OCI-LY7 (cell line): ENCODE measurements around the gene FALEC. TPM values are rescaled to one million over a fixed set of nuclear protein-coding genes. Genes with fewer than 3 reads are reported as not detected.

Experiments
- Bru-seq: library from RNA; stranded (reverse); fragments of 400-500 nt; gene quantifications from one replicate; lab custom pipeline; 2021; lab: Mats Ljungman, UMichigan
- BruChase-seq, 2 experiments: library from RNA; stranded (reverse); fragments of 400-500 nt; gene quantifications; one replicate each; lab custom pipeline; 2021; lab: Mats Ljungman, UMichigan
- BruUV-seq: library from RNA; stranded (reverse); fragments of 400-500 nt; replicated peaks from 2 replicates; lab custom pipeline; 2021; lab: Mats Ljungman, UMichigan
- CTCF ChIA-PET: fragments of 300-600 bp; sonication (Branson Sonifier 250); formaldehyde crosslinking; loops from one replicate; lab custom pipeline; 2022; ENCODE audit warnings: antibody characterized with exemption; ENCODE audit not compliant: unreplicated experiment; lab: Charles Lee
- POLR2A ChIA-PET: fragments of 300-600 bp; sonication (Branson Sonifier 250); formaldehyde crosslinking; loops from one replicate; lab custom pipeline; 2022; ENCODE audit warnings: antibody characterized with exemption; lab: Charles Lee
- DNase-seq: peaks from one replicate; pipeline ENCODE4 v3.0.0-alpha.2; 2015; ENCODE audit warnings: low spot score
- H2AFZ ChIP-seq: fragments of 200-600 bp; sonication (generic), shearing (Covaris generic); 2 replicates; pipeline ENCODE4 v1.6.1; 2014; ENCODE audit warnings: mild to moderate bottlenecking, antibody characterized with exemption, low read length, moderate library complexity
- H3K27ac ChIP-seq: fragments of 200-600 bp; sonication (generic); 2 replicates; pipeline ENCODE4 v1.5.1; 2014; ENCODE audit warnings: mixed run types, low read depth, mild to moderate bottlenecking, moderate library complexity, low read length, inconsistent platforms; ENCODE audit not compliant: poor library complexity, severe bottlenecking
- H3K36me3 ChIP-seq: fragments of 200-600 bp; sonication (generic); 2 replicates; pipeline ENCODE4 v1.6.1; 2014; ENCODE audit warnings: mild to moderate bottlenecking, antibody characterized with exemption, low read length, moderate library complexity, mixed read lengths; ENCODE audit not compliant: insufficient read depth
- H3K4me1 ChIP-seq: fragments of 200-600 bp; sonication (generic); 2 replicates; pipeline ENCODE4 v1.5.1; 2014; ENCODE audit warnings: mild to moderate bottlenecking, low read length; ENCODE audit not compliant: insufficient read depth, poor library complexity, severe bottlenecking
- H3K4me2 ChIP-seq: fragments of 200-600 bp; sonication (generic); 2 replicates; pipeline ENCODE4 v1.6.1; 2014; ENCODE audit warnings: mild to moderate bottlenecking, low read length
- H3K4me3 ChIP-seq: fragments of 200-600 bp; sonication (generic); 2 replicates; pipeline ENCODE4 v1.5.1; 2014; ENCODE audit warnings: mild to moderate bottlenecking, low read depth, low read length; ENCODE audit not compliant: poor library complexity, severe bottlenecking
- H3K79me2 ChIP-seq: fragments of 200-600 bp; sonication (generic); 2 replicates; pipeline ENCODE4 v1.6.1; 2016; ENCODE audit warnings: low read depth, mild to moderate bottlenecking, low read length, moderate library complexity, mixed read lengths; ENCODE audit not compliant: insufficient read depth
- H3K9me2 ChIP-seq: fragments of 200-600 bp; sonication (generic); 2 replicates; pipeline ENCODE4 v1.6.1; 2016; ENCODE audit warnings: mild to moderate bottlenecking, low read length, mixed read lengths; ENCODE audit not compliant: insufficient read depth
- H3K9me3 ChIP-seq: fragments of 200-600 bp; sonication (generic); 2 replicates; pipeline ENCODE4 v1.6.1; 2014; ENCODE audit warnings: mild to moderate bottlenecking, mixed run types, low read length, mixed read lengths
- H4K20me1 ChIP-seq: fragments of 200-600 bp; sonication (generic); 2 replicates; pipeline ENCODE4 v1.6.1; 2014; ENCODE audit warnings: mild to moderate bottlenecking, antibody characterized with exemption, low read length, moderate library complexity, mixed read lengths; ENCODE audit not compliant: insufficient read depth
- EZH2phosphoT487 ChIP-seq: fragments of 200-600 bp; sonication (generic); IDR thresholded peaks from 2 replicates; pipeline ENCODE4 v1.6.1; 2018; ENCODE audit warnings: low read depth, borderline replicate concordance, mild to moderate bottlenecking, mixed run types, antibody characterized with exemption, low read length, moderate library complexity, mixed read lengths
- intact Hi-C: fragments of 100-400 bp; cut with micrococcal nuclease; formaldehyde crosslinking; loops from one replicate; pipeline ENCODE4 v1.10.0; 2022; ENCODE audit not compliant: unreplicated experiment
- long read RNA-seq: library from polyadenylated mRNA; stranded (forward); transcript quantifications from one replicate; pipeline ENCODE4 v2.0.0, GENCODE V29; 2022
- total RNA-seq, 2 experiments: library from RNA; depleted of rRNA in 1 of 2; stranded (reverse); fragments of >200 nt in 1 of 2; shearing (Covaris generic) in 1 of 2; gene quantifications; 2 replicates each; pipeline ENCODE4 v1.2.3, GENCODE V29; 2014 to 2022
- TF ChIP-seq, protein P1 (sequence below): fragments of 200-600 bp; sonication (generic); conservative IDR thresholded peaks from 2 replicates; pipeline ENCODE4 v1.5.1; 2014; ENCODE audit warnings: mild to moderate bottlenecking, antibody characterized with exemption, low read length, moderate library complexity, mixed read lengths

The FALEC gene
- total RNA-seq (2014; rRNA removed; shearing (Covaris generic)) (0.47 and 2.8 TPM in 2 replicates), total RNA-seq (2022) (1.9 and 2.7 TPM in 2 replicates), Bru-seq, nascent RNA (percentile 45 among the genes with signal in this experiment), BruChase-seq, experiment 1, labeled RNA remaining after a 6-hour chase (percentile 62 among the genes with signal in this experiment), BruChase-seq, experiment 2, labeled RNA remaining after a 2-hour chase (percentile 52 among the genes with signal in this experiment)
- long read RNA-seq, partial matches to known transcripts, result 0 of 3 reads
- long read RNA-seq, other reads (novel, unspliced or antisense), result 1 of 3 reads

DNA sequence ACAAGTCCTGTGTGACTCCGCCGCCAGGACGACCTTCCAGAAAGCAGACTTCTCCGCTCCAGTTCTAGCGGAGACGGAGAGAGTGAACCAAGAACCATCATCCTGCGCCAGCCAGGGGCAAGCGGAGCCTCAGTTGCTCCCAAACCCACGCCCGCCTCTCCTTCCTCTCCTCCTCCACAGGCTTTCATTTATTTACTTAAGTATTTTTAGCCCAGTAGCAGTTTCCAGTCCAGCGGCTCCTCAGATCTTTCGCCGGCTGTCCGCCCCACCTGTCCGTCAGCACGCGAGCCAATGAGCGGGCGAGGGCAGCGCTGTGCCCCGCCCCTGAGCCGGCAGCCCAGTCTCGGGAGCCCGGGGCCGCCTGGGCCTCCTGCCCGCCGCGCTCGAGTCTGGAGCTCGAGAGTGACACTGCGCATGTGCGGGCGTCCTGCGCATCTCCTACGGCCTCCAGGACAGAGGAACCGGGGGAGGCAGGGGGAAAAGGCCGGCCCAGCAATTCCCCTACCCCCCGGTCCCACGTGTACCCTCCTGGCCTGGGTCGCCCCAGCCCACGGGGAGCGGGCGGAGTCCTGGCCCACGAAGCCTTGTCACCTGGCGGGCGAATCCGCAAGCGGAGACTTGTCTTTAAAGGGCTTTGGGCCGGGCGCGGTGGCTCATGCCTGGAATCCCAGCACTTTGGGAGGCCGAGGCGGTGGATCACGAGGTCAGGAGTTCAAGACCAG lies at the start of gene FALEC:
Gene FALEC, plus strand, starts transcription at position 425 of the 722 bp plus-strand sequence.
- peaks cover 29% of the 10 kb centered on the region for H3K4me1 ChIP-seq
- H3K9me2 ChIP-seq, result no peaks in the 10 kb centered on the region
- CTCF ChIA-PET, result interaction anchor here (0.6 to 1.2 kb wide), 2 partner anchors 10 to 45 kb away, joined by 4 read pairs; no protein-coding TSS in a partner anchor
- H3K4me3 ChIP-seq, result peak within 1 kb of the TSS; percentile 65
- TF ChIP-seq, protein P1, sequence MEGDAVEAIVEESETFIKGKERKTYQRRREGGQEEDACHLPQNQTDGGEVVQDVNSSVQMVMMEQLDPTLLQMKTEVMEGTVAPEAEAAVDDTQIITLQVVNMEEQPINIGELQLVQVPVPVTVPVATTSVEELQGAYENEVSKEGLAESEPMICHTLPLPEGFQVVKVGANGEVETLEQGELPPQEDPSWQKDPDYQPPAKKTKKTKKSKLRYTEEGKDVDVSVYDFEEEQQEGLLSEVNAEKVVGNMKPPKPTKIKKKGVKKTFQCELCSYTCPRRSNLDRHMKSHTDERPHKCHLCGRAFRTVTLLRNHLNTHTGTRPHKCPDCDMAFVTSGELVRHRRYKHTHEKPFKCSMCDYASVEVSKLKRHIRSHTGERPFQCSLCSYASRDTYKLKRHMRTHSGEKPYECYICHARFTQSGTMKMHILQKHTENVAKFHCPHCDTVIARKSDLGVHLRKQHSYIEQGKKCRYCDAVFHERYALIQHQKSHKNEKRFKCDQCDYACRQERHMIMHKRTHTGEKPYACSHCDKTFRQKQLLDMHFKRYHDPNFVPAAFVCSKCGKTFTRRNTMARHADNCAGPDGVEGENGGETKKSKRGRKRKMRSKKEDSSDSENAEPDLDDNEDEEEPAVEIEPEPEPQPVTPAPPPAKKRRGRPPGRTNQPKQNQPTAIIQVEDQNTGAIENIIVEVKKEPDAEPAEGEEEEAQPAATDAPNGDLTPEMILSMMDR, result no peak
- TF ChIP-seq EZH2phosphoT487, result no peak
- H3K27ac ChIP-seq, result peak within 1 kb of the TSS; percentile 29
- no peaks in the 10 kb centered on the region for H3K9me3 ChIP-seq
- intact Hi-C loops, result loop anchor here (1.0 kb wide), 1 partner anchor 51 kb away; no protein-coding TSS in a partner anchor
- H3K79me2 ChIP-seq, result no peaks in the 10 kb centered on the region
- H3K4me2 ChIP-seq, result peak within 1 kb of the TSS; percentile 76
- DNase-seq, result peak; percentile 95
- H4K20me1 ChIP-seq, result no peaks in the 10 kb centered on the region
- H2AFZ ChIP-seq, result peak within 1 kb of the TSS; percentile 70
- no TSS peak for BruUV-seq
- POLR2A ChIA-PET, result interaction anchor here (0.8 to 2.2 kb wide), 5 partner anchors 13 to 182 kb away, joined by 3 to 8 read pairs (median 4); partner anchors contain the start of genes GOLPH3L and TARS2
- no peaks in the 10 kb centered on the region for H3K36me3 ChIP-seq

DNA sequence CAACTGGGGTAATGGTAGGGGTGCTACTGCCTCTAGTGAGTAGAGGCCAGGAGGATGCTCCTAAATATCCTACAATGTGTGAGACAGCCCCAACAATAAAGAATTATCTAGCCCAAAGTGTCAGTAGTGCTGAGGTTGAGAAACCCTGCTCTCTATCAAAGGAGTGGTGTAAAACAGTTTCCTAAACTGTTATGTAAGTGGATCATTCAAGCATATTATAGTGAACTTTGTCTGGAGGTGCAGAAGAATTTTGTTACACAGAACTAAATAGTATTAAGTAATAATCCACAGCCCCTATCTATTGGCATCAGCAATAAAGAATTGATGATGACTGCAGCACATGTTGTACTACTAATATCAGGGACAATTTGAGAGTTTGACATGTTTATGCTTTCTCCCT lies 48.6 kb upstream of the FALEC start:
- no TSS peak for BruUV-seq
- intact Hi-C loops, result loop anchor here (10.0 kb wide), 1 partner anchor 508 kb away; the partner anchor contains the start of gene CERS2
- ChIA-PET CTCF (no interaction called here), POLR2A (no interaction called here)
- Histone ChIP-seq H3K4me1 (no peaks in the 10 kb centered on the region), H3K79me2 (no peaks in the 10 kb centered on the region), H4K20me1 (no peaks in the 10 kb centered on the region), H3K9me2 (no peaks in the 10 kb centered on the region), H3K27ac (no peak overlapping the region), H3K4me3 (no peak overlapping the region), H2AFZ (no peak overlapping the region), H3K4me2 (no peak overlapping the region), H3K36me3 (peaks cover 73% of the 10 kb centered on the region), H3K9me3 (no peaks in the 10 kb centered on the region)
- TF ChIP-seq, protein P1, result no peak
- TF ChIP-seq EZH2phosphoT487, result no peak
- no peak for DNase-seq
